Stimulated activated CD4-positive, alpha-beta T cell treated with anti-CD3 and anti-CD28 coated beads, Interleukin-15, amount 100 ng/mL, for 48 hours (primary cell): ENCODE results near the gene MYBPC3.
A peak's percentile ranks its signal among the peaks of the same experiment; 100 is the strongest.

Experiments
- DNase-seq, 2 donors: peaks; one replicate each; pipeline ENCODE4 v3.0.0-alpha.2; 2020; ENCODE audit warnings: low read depth in 2 of 2

MYBPC3 gene

GRCh38 chr11:47352556-47352955 is at the start of gene MYBPC3:
TSS of gene MYBPC3 (minus strand) at chr11:47352702. CDS start at chr11:47352647, 55 bp downstream.
- DNase-seq, result no peak

- no peak for DNase-seq
Measured at GRCh38 chr11:47400768-47401279, 48.3 kb upstream of the MYBPC3 start.

GRCh38 chr11:47399860-47400767 is 47.6 kb upstream of the MYBPC3 start:
- DNase-seq, result no peak

- no peak for DNase-seq
Measured at GRCh38 chr11:47398551-47398950, 46.0 kb upstream of the MYBPC3 start.

- no peak for DNase-seq
Measured at GRCh38 chr11:47398011-47398410, 45.5 kb upstream of the MYBPC3 start.

- no peak for DNase-seq
Measured at GRCh38 chr11:47396049-47396320, 43.5 kb upstream of the MYBPC3 start.

GRCh38 chr11:47395223-47396048 is 42.9 kb upstream of the MYBPC3 start:
- no peak for DNase-seq

GRCh38 chr11:47394322-47395222 is 42.1 kb upstream of the MYBPC3 start:
- DNase-seq, result peak in 1 of 2 donors; percentile 47

- no peak for DNase-seq
Measured at GRCh38 chr11:47394050-47394321, 41.5 kb upstream of the MYBPC3 start.

GRCh38 chr11:47393163-47394049 is 40.9 kb upstream of the MYBPC3 start:
- DNase-seq, result no peak

GRCh38 chr11:47392546-47393162 is 40.2 kb upstream of the MYBPC3 start:
- DNase-seq, result no peak

GRCh38 chr11:47391711-47392432 is 39.4 kb upstream of the MYBPC3 start:
- DNase-seq, result no peak

GRCh38 chr11:47391077-47391583 is 38.6 kb upstream of the MYBPC3 start:
- DNase-seq, result no peak

- DNase-seq, result no peak
Measured at GRCh38 chr11:47390422-47390760, 37.9 kb upstream of the MYBPC3 start.

- no peak for DNase-seq
Measured at GRCh38 chr11:47389577-47390421, 37.3 kb upstream of the MYBPC3 start.

- no peak for DNase-seq
Measured at GRCh38 chr11:47388697-47389576, 36.4 kb upstream of the MYBPC3 start.

GRCh38 chr11:47387944-47388696 is 35.6 kb upstream of the MYBPC3 start:
- DNase-seq, result no peak
